Measurements from ENCODE around the gene LAMC1.

The LAMC1 gene

DNA sequence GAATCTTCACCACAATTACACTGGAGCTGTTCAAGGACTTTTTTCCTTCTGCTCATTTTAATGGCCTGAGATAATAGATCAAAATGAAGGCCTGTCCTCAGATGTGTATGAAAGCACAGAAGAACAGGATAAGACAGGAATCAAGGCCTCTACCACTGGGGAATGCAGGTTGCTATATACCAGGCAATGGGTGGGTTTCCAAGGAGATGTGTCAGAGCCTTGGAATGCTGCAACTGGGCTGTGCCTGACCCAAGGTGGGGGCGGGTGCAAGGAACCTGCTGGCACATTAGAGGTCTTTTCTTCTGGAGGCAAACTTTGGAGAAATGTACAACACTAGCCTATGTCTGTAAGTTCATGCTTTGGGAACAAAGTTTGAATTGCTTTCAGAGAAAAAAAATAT, 141.1 kb downstream of the LAMC1 start:
- TF ChIP-seq, protein P1, sequence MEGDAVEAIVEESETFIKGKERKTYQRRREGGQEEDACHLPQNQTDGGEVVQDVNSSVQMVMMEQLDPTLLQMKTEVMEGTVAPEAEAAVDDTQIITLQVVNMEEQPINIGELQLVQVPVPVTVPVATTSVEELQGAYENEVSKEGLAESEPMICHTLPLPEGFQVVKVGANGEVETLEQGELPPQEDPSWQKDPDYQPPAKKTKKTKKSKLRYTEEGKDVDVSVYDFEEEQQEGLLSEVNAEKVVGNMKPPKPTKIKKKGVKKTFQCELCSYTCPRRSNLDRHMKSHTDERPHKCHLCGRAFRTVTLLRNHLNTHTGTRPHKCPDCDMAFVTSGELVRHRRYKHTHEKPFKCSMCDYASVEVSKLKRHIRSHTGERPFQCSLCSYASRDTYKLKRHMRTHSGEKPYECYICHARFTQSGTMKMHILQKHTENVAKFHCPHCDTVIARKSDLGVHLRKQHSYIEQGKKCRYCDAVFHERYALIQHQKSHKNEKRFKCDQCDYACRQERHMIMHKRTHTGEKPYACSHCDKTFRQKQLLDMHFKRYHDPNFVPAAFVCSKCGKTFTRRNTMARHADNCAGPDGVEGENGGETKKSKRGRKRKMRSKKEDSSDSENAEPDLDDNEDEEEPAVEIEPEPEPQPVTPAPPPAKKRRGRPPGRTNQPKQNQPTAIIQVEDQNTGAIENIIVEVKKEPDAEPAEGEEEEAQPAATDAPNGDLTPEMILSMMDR (conservative IDR thresholded peaks at IDR 0.05): no peak
- TF ChIP-seq ZFX (IDR thresholded peaks at IDR 0.05): no peak
- no peak overlapping the region for H3K27ac ChIP-seq

- no peak overlapping the region for H3K27ac ChIP-seq
- TF ChIP-seq ZFX (IDR thresholded peaks at IDR 0.05): no peak
Observed at GRCh38 chr1:183164963-183165362, 141.7 kb downstream of the LAMC1 start.

- no peak overlapping the region for H3K27ac ChIP-seq
- TF ChIP-seq, protein P1 (conservative IDR thresholded peaks at IDR 0.05): no peak
- no peak for TF ChIP-seq ZFX (IDR thresholded peaks at IDR 0.05)
Observed at GRCh38 chr1:183165456-183165855, 142.2 kb downstream of the LAMC1 start.

GRCh38 chr1:183166454-183166853, 143.2 kb downstream of the LAMC1 start:
- TF ChIP-seq, protein P1 (conservative IDR thresholded peaks at IDR 0.05): no peak
- TF ChIP-seq ZFX (IDR thresholded peaks at IDR 0.05): no peak
- H3K27ac ChIP-seq: no peak overlapping the region

DNA sequence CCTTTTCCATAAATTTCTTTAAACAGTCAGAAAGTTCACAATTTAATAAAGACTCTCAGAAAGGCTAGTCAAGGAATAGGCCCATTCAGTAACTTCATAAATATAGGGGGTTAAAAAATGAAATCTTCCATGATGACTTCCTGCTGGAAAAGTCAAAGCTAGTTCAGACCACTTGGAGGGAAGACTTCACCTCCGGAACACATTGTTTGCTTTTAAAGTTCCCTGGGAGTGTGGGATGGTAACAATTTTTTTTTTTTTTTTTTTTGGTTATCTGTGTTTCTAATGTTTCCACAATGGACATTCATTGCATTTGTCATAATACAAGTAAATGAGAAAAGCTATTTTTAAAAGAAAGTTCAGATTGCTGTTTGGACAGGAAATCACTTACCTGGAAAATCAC, 144.5 kb downstream of the LAMC1 start:
- no peak overlapping the region for H3K27ac ChIP-seq
- no peak for TF ChIP-seq ZFX (IDR thresholded peaks at IDR 0.05)
- TF ChIP-seq, protein P1 (conservative IDR thresholded peaks at IDR 0.05): no peak

- TF ChIP-seq ZFX (IDR thresholded peaks at IDR 0.05): no peak
- TF ChIP-seq, protein P1 (conservative IDR thresholded peaks at IDR 0.05): no peak
Observed at GRCh38 chr1:183168308-183168707, 145.1 kb downstream of the LAMC1 start.

DNA sequence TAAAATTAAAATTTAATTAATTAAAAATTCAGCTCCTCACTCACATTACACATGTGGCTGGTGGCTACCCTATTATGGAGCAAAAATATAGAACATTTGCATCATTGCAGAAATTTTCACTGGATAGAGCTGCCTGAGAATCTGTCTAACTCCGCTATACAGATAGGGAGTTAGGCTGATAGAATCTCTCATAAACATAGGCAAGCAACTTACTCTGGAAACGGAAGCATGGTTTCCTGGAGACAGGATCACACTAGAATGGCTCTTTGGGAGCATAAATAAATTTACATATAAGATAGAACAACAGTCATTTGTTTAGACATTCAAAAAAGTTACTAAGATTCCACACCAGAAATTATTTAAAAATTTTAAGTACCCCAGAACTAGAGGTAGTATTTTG, 150.6 kb downstream of the LAMC1 start:
- no peak overlapping the region for H3K27ac ChIP-seq
- TF ChIP-seq, protein P1 (conservative IDR thresholded peaks at IDR 0.05): no peak
- no peak for TF ChIP-seq ZFX (IDR thresholded peaks at IDR 0.05)

More at GRCh38 chr1:183168308-183168707, 145.1 kb downstream of the LAMC1 start:
- no peak overlapping the region for H3K27ac ChIP-seq

DNA sequence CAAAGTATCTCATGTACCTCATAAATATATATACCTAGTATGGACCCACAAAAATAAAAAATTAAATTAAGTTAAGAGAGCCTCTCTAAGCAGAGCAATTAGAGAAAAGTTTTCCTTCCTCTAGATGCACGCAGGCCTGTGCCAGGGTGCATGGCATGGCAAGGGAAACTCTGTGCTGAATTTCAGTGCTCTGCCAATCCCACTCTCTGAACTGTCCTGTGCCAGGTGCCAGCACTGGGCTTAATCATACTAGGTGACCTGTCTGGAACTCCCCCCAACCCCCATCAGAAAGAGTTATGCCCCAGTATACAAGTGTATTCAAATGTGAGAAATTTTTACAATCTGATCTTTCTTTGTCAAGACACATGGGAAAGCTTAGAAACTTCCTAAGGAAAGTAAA, 152.4 kb downstream of the LAMC1 start:
- no peak for TF ChIP-seq ZFX (IDR thresholded peaks at IDR 0.05)
- TF ChIP-seq, protein P1 (conservative IDR thresholded peaks at IDR 0.05): no peak
- H3K27ac ChIP-seq: no peak overlapping the region
